Upper lobe of right lung (tissue), 1 donor: ENCODE results near the gene GATAD2B. TPM values are rescaled to one million over a fixed set of nuclear protein-coding genes. Genes with fewer than 3 reads are reported as not detected.

ENCODE experiments used
- ATAC-seq: fragments of 200-7000 bp; cut with Tn5 transposase; one replicate; pipeline ENCODE4 v1.9.1; 2020; ENCODE audit warnings: mild to moderate bottlenecking, moderate library complexity
- DNase-seq: peaks from one replicate; pipeline ENCODE4 v3.0.0-alpha.2; 2020
- H3K27ac ChIP-seq: fragments of 200-600 bp; one replicate; pipeline ENCODE4 v1.8.0; 2022
- H3K27me3 ChIP-seq: fragments of 200-600 bp; one replicate; pipeline ENCODE4 v1.8.0; 2022; ENCODE audit warnings: mild to moderate bottlenecking
- H3K36me3 ChIP-seq: fragments of 200-600 bp; one replicate; pipeline ENCODE4 v1.8.0; 2022
- H3K4me1 ChIP-seq: fragments of 200-600 bp; one replicate; pipeline ENCODE4 v1.8.0; 2022
- H3K4me3 ChIP-seq: fragments of 200-600 bp; one replicate; pipeline ENCODE4 v1.8.0; 2022; ENCODE audit warnings: mild to moderate bottlenecking
- H3K9me3 ChIP-seq: fragments of 200-600 bp; one replicate; pipeline ENCODE4 v1.8.0; 2022
- intact Hi-C: fragments of 100-400 bp; cut with DNase I; formaldehyde crosslinking; loops from one replicate; pipeline ENCODE4 v1.11.0; 2022
- total RNA-seq: library from RNA; stranded (reverse); fragmentation: NEBNext Ultra II Directional; extraction: Animal tissue kit (Norgen Biotek cat#: 25700); gene quantifications from one replicate; pipeline ENCODE4 v1.2.1, GENCODE V29; 2021
- TF ChIP-seq, protein P1 (sequence below): fragments of 200-600 bp; IDR thresholded peaks from one replicate; pipeline ENCODE4 v1.8.0; 2022; ENCODE audit warnings: antibody characterized with exemption
- donor health status: DM: no; HTN: yes; CAD: no; lungs with severe emphysema.

The GATAD2B gene
- total RNA-seq, 1 donor from 2014 or later = 55.1 TPM

GRCh38 chr1:153951183-153951582 is 28.4 kb upstream of the GATAD2B start:
- no peak overlapping the region for H3K4me3 ChIP-seq
- H3K4me1 ChIP-seq = peaks cover 17% of the 10 kb centered on the region
- H3K27me3 ChIP-seq = no peaks in the 10 kb centered on the region
- no peak for DNase-seq
- no peaks in the 10 kb centered on the region for H3K9me3 ChIP-seq
- ATAC-seq = no peak
- TF ChIP-seq, protein P1, sequence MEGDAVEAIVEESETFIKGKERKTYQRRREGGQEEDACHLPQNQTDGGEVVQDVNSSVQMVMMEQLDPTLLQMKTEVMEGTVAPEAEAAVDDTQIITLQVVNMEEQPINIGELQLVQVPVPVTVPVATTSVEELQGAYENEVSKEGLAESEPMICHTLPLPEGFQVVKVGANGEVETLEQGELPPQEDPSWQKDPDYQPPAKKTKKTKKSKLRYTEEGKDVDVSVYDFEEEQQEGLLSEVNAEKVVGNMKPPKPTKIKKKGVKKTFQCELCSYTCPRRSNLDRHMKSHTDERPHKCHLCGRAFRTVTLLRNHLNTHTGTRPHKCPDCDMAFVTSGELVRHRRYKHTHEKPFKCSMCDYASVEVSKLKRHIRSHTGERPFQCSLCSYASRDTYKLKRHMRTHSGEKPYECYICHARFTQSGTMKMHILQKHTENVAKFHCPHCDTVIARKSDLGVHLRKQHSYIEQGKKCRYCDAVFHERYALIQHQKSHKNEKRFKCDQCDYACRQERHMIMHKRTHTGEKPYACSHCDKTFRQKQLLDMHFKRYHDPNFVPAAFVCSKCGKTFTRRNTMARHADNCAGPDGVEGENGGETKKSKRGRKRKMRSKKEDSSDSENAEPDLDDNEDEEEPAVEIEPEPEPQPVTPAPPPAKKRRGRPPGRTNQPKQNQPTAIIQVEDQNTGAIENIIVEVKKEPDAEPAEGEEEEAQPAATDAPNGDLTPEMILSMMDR = no peak
- peaks cover 75% of the 10 kb centered on the region for H3K36me3 ChIP-seq
- intact Hi-C loops = no loop called here
- H3K27ac ChIP-seq = no peak overlapping the region

DNA sequence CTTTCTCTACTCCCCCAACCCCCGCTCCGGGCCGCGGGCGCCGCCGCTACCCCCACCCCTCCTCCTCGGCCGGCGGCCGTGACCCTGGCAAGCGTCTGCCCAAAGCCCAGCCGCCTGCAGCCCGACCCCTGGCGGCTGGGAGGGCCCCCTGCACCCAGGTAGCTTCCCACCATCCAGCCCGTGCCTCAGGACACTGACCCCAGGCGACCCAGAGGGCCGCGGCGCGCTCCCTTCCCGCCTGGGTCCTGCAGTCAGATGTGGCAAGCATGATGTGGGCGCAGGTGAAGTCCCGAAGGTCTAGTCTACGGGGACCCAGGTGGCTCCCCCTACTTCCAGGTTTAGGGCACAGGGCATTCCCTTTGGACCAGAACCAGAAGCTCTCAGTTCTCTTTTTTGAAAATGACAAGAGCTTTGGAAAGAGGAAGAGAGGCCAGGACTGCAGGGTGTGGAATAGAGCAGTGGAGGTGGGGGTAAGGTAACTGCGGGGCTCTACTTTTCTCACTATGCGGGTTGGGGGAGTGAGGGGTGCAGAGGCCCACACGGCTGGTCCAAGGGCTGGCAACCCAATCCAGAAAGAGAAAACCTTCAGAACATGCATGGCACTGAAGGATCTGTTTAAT is 24.0 kb upstream of the GATAD2B start, which contains the start of gene DENND4B:
Gene DENND4B, minus strand, starts transcription at position 97 of the 620 bp plus-strand sequence. CDS start 2,344 bp downstream, outside the sequence.
- H3K27ac ChIP-seq = peak within 1 kb of the TSS; percentile 95
- peaks cover 23% of the 10 kb centered on the region for H3K4me1 ChIP-seq
- H3K27me3 ChIP-seq = no peaks in the 10 kb centered on the region
- intact Hi-C loops = no loop called here
- peak; percentile 88 for ATAC-seq
- peak; percentile 94 for DNase-seq
- TF ChIP-seq, protein P1 = peak; percentile 94
- peak within 1 kb of the TSS; percentile 78 for H3K4me3 ChIP-seq
- H3K36me3 ChIP-seq = peaks cover 62% of the 10 kb centered on the region
- no peaks in the 10 kb centered on the region for H3K9me3 ChIP-seq

DNA sequence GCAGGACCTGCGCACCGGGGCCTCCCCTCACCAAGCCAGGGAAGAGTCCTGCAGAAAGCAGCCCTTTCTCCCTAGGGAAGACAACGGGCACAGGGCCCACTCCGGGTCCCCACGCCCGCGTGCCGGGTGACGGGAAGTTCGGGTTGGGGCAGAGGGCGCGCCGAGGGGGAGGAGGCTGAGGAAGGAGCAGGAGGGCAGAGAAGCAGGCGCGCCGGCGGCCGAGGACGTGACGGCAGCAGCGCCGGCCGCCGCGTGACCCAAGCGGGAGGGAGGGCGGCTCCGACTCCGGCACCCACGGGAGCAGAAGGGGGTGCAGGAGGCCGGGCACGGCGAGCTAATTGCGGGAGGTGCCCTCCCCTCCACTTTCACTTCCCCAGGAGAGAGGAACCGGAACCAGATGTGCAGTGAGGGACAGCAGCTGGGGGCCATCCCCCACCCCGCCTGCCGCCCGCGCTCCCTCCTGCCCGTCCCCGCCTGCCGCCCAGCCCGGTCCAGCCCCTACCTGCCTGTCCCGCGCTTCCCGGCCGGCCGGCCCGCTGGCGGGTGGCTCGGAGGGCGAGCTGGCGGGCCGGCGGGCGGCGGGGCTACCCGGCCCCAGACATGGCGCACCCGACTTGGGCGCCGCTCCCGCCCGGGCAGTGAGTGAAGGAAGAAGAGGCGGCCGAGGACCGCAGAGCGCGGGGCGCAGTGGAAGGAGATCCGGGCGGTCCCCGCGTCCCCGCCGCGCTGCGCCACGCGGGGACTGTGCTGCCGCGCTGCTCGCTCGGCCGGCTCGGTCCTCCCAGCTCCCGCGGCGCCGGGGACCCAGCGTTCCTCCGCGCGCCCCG is 23.2 kb upstream of the GATAD2B start:
- intact Hi-C loops = no loop called here
- Histone ChIP-seq H3K36me3 (peaks cover 58% of the 10 kb centered on the region), H3K4me3 (peak overlapping the region; percentile 78), H3K9me3 (no peaks in the 10 kb centered on the region), H3K4me1 (peaks cover 23% of the 10 kb centered on the region), H3K27ac (peak overlapping the region; percentile 95), H3K27me3 (no peaks in the 10 kb centered on the region)
- TF ChIP-seq, protein P1 = no peak
- ATAC-seq (peak; percentile 86), DNase-seq (peak; percentile 97)

DNA sequence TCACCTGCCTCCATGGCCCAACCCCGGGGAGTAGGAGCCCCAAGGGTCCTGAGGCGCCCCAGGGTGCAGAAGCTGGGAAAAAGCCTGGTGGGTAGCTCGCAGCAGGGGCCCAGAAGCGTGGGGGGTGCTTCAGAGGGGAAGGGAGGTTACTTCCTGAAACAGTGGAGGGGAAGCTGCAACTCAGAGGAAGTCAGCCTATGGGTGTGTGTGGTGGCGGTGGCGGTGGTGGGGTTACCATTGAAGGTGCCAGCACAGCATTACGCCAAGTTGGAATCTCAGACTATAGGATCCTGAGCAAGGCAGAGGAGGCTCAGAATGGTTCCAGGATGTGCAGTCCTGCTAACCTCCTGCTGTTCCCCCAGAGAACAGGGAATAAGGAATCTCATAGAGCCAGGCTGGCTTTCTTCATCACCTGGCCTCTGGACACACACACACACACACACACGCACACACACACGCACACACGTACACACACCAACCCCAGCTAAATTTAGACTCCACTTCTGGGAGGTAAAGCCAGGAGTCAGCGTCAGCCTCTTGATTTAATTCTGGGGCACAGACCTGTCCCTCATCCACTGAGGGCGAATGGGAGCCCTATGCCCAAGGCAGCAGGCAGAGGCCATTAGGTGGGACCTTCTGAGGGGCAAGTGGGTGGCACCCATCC is 22.5 kb upstream of the GATAD2B start:
- intact Hi-C loops = no loop called here
- Histone ChIP-seq H3K27ac (peak overlapping the region; percentile 95), H3K4me3 (peak overlapping the region; percentile 78), H3K27me3 (no peaks in the 10 kb centered on the region), H3K4me1 (peaks cover 23% of the 10 kb centered on the region), H3K36me3 (peaks cover 58% of the 10 kb centered on the region), H3K9me3 (no peaks in the 10 kb centered on the region)
- DNase-seq (peak; percentile 85), ATAC-seq (peak; percentile 65)
- TF ChIP-seq, protein P1 = no peak

DNA sequence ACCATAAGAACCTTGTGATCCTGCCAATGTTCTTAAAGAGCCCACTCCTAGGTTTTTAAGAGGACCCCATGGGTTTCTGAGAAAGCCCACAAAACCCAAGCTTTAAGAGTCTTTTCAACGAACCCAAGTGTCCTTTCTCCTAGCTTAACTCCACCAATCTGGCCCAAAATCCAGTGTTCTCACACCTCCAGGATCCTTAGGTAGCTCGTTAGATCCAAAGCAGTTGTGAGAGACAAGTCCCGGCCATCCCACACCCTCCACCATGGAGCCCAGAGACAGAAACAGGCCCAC is 22.0 kb upstream of the GATAD2B start:
- DNase-seq (no peak), ATAC-seq (no peak)
- H3K9me3 ChIP-seq = no peaks in the 10 kb centered on the region
- peak overlapping the region; percentile 78 for H3K4me3 ChIP-seq
- TF ChIP-seq, protein P1 = no peak
- peak overlapping the region; percentile 95 for H3K27ac ChIP-seq
- intact Hi-C loops = no loop called here
- H3K27me3 ChIP-seq = no peaks in the 10 kb centered on the region
- peaks cover 23% of the 10 kb centered on the region for H3K4me1 ChIP-seq
- peaks cover 58% of the 10 kb centered on the region for H3K36me3 ChIP-seq
